ENCODE data around the gene TCN1. TPM values are rescaled to one million over a fixed set of nuclear protein-coding genes. Genes with fewer than 3 reads are reported as not detected.

The TCN1 gene
- total and polyA plus RNA-seq, 9 of the 15 experiments (the other 6 are each of a cell fraction or from before 2014, with no cell fraction given): 0.63 to 25.9 (median 8.0) TPM

- TF ChIP-seq ZFP36 (IDR thresholded peaks at IDR 0.05; ENCODE audit: low read depth, low read length, partially characterized antibody) (no peak), TCF3 (CRISPR knock-in tag; IDR thresholded peaks at IDR 0.05) (no peak), RBFOX2 (IDR thresholded peaks at IDR 0.05; ENCODE audit: low read depth, low read length) (no peak), ZNF785 (CRISPR knock-in tag; IDR thresholded peaks at IDR 0.05) (no peak), TFAP4 (CRISPR knock-in tag; IDR thresholded peaks at IDR 0.05; ENCODE audit: borderline replicate concordance) (no peak; the same call in 1 of the 2 replicates), HNRNPUL1 (IDR thresholded peaks at IDR 0.05; ENCODE audit: low read length) (no peak), PTRF (tag; IDR thresholded peaks at IDR 0.05) (no peak), SREBF1 (IDR thresholded peaks at IDR 0.05; ENCODE audit: borderline replicate concordance, low read depth, low read length) (no peak), ZBTB26 (CRISPR knock-in tag; IDR thresholded peaks at IDR 0.05) (no peak), L3MBTL2 (IDR thresholded peaks at IDR 0.05) (no peak), JUN (IDR thresholded peaks at IDR 0.05; ENCODE audit: borderline replicate concordance, low read depth, low read length) (no peak), JUN (CRISPR knock-in tag; IDR thresholded peaks at IDR 0.05; ENCODE audit: borderline replicate concordance) (no peak), KDM5B (IDR thresholded peaks at IDR 0.05; ENCODE audit: insufficient replicate concordance, low read depth, low read length) (no peak), ATF7 (IDR thresholded peaks at IDR 0.05) (peak; percentile 13; the same call in 1 of the 2 replicates), ZNF668 (CRISPR knock-in tag; IDR thresholded peaks at IDR 0.05) (no peak), POLR2H (tag; IDR thresholded peaks at IDR 0.05; ENCODE audit: low read depth) (peak; percentile 50), SRF (CRISPR knock-in tag; IDR thresholded peaks at IDR 0.05) (no peak), PCBP2 (IDR thresholded peaks at IDR 0.05; ENCODE audit: low read depth, low read length, poor library complexity, severe bottlenecking) (no peak), ZNF12 (CRISPR knock-in tag; IDR thresholded peaks at IDR 0.05) (0 out of 2 replicates have a peak, but pooled peaks have one; percentile 1), LARP7 (IDR thresholded peaks at IDR 0.05) (no peak), ZBTB8A (IDR thresholded peaks at IDR 0.05; ENCODE audit: partially characterized antibody) (no peak), PHF21A (IDR thresholded peaks at IDR 0.05; ENCODE audit: borderline replicate concordance, low read depth) (0 out of 2 replicates have a peak, but pooled peaks have one; percentile 49)
- TF ChIP-seq, protein P1, sequence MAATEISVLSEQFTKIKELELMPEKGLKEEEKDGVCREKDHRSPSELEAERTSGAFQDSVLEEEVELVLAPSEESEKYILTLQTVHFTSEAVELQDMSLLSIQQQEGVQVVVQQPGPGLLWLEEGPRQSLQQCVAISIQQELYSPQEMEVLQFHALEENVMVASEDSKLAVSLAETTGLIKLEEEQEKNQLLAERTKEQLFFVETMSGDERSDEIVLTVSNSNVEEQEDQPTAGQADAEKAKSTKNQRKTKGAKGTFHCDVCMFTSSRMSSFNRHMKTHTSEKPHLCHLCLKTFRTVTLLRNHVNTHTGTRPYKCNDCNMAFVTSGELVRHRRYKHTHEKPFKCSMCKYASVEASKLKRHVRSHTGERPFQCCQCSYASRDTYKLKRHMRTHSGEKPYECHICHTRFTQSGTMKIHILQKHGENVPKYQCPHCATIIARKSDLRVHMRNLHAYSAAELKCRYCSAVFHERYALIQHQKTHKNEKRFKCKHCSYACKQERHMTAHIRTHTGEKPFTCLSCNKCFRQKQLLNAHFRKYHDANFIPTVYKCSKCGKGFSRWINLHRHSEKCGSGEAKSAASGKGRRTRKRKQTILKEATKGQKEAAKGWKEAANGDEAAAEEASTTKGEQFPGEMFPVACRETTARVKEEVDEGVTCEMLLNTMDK (IDR thresholded peaks at IDR 0.05; ENCODE audit: borderline replicate concordance, insufficient read depth, low read depth, low read length, poor library complexity, severe bottlenecking): no peak
- TF ChIP-seq, protein P2, sequence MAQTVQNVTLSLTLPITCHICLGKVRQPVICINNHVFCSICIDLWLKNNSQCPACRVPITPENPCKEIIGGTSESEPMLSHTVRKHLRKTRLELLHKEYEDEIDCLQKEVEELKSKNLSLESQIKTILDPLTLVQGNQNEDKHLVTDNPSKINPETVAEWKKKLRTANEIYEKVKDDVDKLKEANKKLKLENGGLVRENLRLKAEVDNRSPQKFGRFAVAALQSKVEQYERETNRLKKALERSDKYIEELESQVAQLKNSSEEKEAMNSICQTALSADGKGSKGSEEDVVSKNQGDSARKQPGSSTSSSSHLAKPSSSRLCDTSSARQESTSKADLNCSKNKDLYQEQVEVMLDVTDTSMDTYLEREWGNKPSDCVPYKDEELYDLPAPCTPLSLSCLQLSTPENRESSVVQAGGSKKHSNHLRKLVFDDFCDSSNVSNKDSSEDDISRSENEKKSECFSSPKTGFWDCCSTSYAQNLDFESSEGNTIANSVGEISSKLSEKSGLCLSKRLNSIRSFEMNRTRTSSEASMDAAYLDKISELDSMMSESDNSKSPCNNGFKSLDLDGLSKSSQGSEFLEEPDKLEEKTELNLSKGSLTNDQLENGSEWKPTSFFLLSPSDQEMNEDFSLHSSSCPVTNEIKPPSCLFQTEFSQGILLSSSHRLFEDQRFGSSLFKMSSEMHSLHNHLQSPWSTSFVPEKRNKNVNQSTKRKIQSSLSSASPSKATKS (CRISPR knock-in tag; IDR thresholded peaks at IDR 0.05): no peak
Observed at GRCh38 chr11:59810911-59811259, 55.4 kb downstream of the TCN1 start (continued).

All from K562 (cell line).